ENCODE data around the gene MOV10L1. TPM values are rescaled to one million over a fixed set of nuclear protein-coding genes. Genes with fewer than 3 reads are reported as not detected.
A peak's percentile ranks its signal among the peaks of the same experiment; 100 is the strongest.

MOV10L1 gene
- total and polyA plus RNA-seq, 2 donors (not counting 1 experiment from before 2014, with no cell fraction given), result 0.03 to 0.83 TPM

DNA sequence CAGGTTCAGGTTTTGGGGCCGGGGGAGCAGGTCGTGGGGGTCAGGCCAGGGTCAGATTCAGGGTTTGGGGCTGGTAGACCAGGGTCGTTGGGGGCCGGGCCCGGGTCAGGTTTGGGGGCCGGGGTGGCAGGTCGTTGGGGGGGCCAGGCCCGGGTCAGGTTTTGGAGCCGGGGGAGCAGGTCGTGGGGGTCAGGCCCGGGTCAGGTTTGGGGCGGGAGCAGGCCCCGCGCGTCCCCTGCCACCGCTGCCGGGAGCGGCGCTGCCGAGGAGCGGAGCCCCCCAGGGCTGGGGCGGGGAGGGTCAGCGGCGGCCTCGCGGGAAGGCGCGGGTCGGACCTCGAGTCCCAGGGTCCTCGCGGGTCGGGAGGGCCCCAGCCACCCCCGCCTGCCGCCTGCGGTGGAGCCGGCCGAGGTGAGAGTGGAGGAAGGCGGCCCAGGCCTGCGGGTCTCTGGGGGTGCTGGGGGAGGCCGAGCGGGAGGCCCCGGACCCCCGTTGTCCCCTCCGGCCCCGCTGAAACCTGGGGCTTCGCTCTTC, 96.4 kb downstream of the MOV10L1 start:
- no peak for DNase-seq (ENCODE audit: low read depth in 2 of 2)
- H3K4me3 ChIP-seq (replicated peaks in 1 of 4; ENCODE audit: control extremely low read depth in 1 of 4, insufficient read depth in 1 of 4, low read depth in 3 of 4, low read length in 4 of 4), result peak overlapping the region; percentile 45 to 68 (median 61)
- peak overlapping the region; percentile 38 for H3K27ac ChIP-seq (ENCODE audit: insufficient read depth, low read length)
- H3K4me2 ChIP-seq (ENCODE audit: extremely low read depth, insufficient read depth, low read length), result peak overlapping the region; percentile 83
- H4K20me1 ChIP-seq (ENCODE audit: control insufficient read depth, extremely low read depth, insufficient read depth, low read length), result no peaks in the 10 kb centered on the region
- no peaks in the 10 kb centered on the region for H3K27me3 ChIP-seq (ENCODE audit: control insufficient read depth, insufficient read depth, low read length)
- peaks cover 5% of the 10 kb centered on the region for H3K36me3 ChIP-seq (ENCODE audit: control insufficient read depth, insufficient read depth, low read length)
- H3K79me2 ChIP-seq (ENCODE audit: control insufficient read depth, insufficient read depth, low read length), result peaks cover 30% of the 10 kb centered on the region
- TF ChIP-seq, protein P1, sequence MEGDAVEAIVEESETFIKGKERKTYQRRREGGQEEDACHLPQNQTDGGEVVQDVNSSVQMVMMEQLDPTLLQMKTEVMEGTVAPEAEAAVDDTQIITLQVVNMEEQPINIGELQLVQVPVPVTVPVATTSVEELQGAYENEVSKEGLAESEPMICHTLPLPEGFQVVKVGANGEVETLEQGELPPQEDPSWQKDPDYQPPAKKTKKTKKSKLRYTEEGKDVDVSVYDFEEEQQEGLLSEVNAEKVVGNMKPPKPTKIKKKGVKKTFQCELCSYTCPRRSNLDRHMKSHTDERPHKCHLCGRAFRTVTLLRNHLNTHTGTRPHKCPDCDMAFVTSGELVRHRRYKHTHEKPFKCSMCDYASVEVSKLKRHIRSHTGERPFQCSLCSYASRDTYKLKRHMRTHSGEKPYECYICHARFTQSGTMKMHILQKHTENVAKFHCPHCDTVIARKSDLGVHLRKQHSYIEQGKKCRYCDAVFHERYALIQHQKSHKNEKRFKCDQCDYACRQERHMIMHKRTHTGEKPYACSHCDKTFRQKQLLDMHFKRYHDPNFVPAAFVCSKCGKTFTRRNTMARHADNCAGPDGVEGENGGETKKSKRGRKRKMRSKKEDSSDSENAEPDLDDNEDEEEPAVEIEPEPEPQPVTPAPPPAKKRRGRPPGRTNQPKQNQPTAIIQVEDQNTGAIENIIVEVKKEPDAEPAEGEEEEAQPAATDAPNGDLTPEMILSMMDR (conservative IDR thresholded peaks at IDR 0.05 in 1 of 2, IDR thresholded peaks at IDR 0.05 in 1 of 2; ENCODE audit: low read depth in 1 of 2, low read length in 2 of 2), result no peak
- no peak overlapping the region for H2AFZ ChIP-seq (ENCODE audit: low read length)
- no peaks in the 10 kb centered on the region for H3K9me3 ChIP-seq (ENCODE audit: control insufficient read depth, insufficient read depth, low read depth, low read length)
- H3K4me1 ChIP-seq (ENCODE audit: control insufficient read depth, extremely low read depth, insufficient read depth, low read length), result peaks cover 17% of the 10 kb centered on the region
- H3K9ac ChIP-seq (ENCODE audit: insufficient read depth, low read length), result peak overlapping the region; percentile 65

DNA sequence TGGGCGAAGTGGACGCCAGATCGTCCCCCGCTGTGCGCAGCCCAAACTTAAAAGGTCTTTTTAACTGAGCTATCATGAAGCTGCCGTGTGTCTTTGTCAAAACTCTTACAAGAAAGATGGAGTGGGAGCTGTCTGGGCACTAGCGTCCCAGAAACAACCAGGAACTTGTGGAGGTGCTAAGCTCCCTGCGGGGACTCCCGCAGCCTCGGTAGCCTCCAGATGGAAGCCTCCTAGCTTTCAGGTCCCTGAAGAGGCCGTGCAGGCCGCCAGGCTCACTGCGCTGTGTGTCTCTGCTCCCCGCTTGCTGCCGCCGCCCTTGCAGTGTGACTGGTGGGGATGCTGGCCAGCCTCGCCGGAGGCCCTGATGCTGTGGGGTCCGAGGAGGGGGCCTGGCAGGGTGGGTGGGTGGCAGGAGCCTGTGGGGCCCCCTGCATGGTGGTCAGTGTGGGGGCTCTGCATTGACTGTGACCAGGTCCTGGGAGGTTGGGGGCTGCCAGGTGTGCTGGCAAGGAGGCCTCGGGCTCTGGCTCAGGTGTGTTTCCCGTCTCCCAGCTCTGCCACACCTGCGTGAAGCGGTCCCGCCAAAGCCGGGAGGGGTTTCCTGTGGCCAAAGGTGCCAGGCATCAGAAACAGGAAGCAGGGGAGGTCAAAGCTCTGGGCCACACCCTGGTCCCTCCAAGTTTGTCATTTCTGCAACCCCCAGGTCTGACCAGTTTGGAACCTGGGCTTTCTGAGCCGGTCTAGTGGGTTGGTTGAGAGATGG, 97.1 kb downstream of the MOV10L1 start:
- peaks cover 17% of the 10 kb centered on the region for H3K4me1 ChIP-seq (ENCODE audit: control insufficient read depth, extremely low read depth, insufficient read depth, low read length)
- peak overlapping the region; percentile 83 for H3K4me2 ChIP-seq (ENCODE audit: extremely low read depth, insufficient read depth, low read length)
- H3K36me3 ChIP-seq (ENCODE audit: control insufficient read depth, insufficient read depth, low read length), result peaks cover 5% of the 10 kb centered on the region
- peak overlapping the region; percentile 30 for H3K9ac ChIP-seq (ENCODE audit: insufficient read depth, low read length)
- no peak overlapping the region for H2AFZ ChIP-seq (ENCODE audit: low read length)
- H3K27ac ChIP-seq (ENCODE audit: insufficient read depth, low read length), result no peak overlapping the region
- H4K20me1 ChIP-seq (ENCODE audit: control insufficient read depth, extremely low read depth, insufficient read depth, low read length), result no peaks in the 10 kb centered on the region
- peak in 1 of 2 donors; percentile 19 for DNase-seq (ENCODE audit: low read depth in 2 of 2)
- H3K9me3 ChIP-seq (ENCODE audit: control insufficient read depth, insufficient read depth, low read depth, low read length), result no peaks in the 10 kb centered on the region
- H3K27me3 ChIP-seq (ENCODE audit: control insufficient read depth, insufficient read depth, low read length), result no peaks in the 10 kb centered on the region
- H3K79me2 ChIP-seq (ENCODE audit: control insufficient read depth, insufficient read depth, low read length), result peaks cover 37% of the 10 kb centered on the region
- no peak for TF ChIP-seq EZH2 (IDR thresholded peaks at IDR 0.05; ENCODE audit: low read length, missing control alignments)
- TF ChIP-seq, protein P1 (conservative IDR thresholded peaks at IDR 0.05 in 1 of 2, IDR thresholded peaks at IDR 0.05 in 1 of 2; ENCODE audit: low read depth in 1 of 2, low read length in 2 of 2), result no peak
- peak overlapping the region; percentile 45 to 68 (median 61) for H3K4me3 ChIP-seq (replicated peaks in 1 of 4; ENCODE audit: control extremely low read depth in 1 of 4, insufficient read depth in 1 of 4, low read depth in 3 of 4, low read length in 4 of 4)

DNA sequence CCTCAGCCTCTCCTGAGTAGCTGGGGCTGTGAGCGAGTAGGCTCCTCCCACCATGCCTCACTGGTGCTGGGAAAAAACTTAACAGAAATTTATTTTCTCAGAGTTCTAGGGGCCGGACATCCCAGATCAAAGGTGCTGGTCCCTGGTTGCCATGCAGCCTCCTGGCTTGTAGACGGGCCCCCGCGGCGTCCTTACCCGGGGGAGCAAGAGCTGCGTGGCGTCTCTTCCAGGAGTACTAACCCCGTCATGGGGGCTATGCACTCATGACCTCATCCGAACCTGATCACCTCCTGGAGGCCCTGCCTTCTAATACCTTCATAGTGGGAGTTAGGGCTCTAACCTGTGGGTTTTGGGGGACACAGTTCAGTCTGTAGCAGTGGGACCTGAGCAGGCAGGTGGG, 98.5 kb downstream of the MOV10L1 start:
- Histone ChIP-seq H3K36me3 (ENCODE audit: control insufficient read depth, insufficient read depth, low read length) (peaks cover 7% of the 10 kb centered on the region), H3K27ac (ENCODE audit: insufficient read depth, low read length) (no peak overlapping the region), H2AFZ (ENCODE audit: low read length) (no peak overlapping the region), H3K79me2 (ENCODE audit: control insufficient read depth, insufficient read depth, low read length) (peaks cover 46% of the 10 kb centered on the region), H3K4me1 (ENCODE audit: control insufficient read depth, extremely low read depth, insufficient read depth, low read length) (peaks cover 17% of the 10 kb centered on the region), H3K27me3 (ENCODE audit: control insufficient read depth, insufficient read depth, low read length) (no peaks in the 10 kb centered on the region), H3K9ac (ENCODE audit: insufficient read depth, low read length) (no peak overlapping the region), H3K4me3 (replicated peaks in 1 of 4; ENCODE audit: control extremely low read depth in 1 of 4, insufficient read depth in 1 of 4, low read depth in 3 of 4, low read length in 4 of 4) (no peak overlapping the region), H4K20me1 (ENCODE audit: control insufficient read depth, extremely low read depth, insufficient read depth, low read length) (no peaks in the 10 kb centered on the region), H3K9me3 (ENCODE audit: control insufficient read depth, insufficient read depth, low read depth, low read length) (no peaks in the 10 kb centered on the region), H3K4me2 (ENCODE audit: extremely low read depth, insufficient read depth, low read length) (no peak overlapping the region)
- no peak for TF ChIP-seq EZH2 (IDR thresholded peaks at IDR 0.05; ENCODE audit: low read length, missing control alignments)
- TF ChIP-seq, protein P1 (conservative IDR thresholded peaks at IDR 0.05 in 1 of 2, IDR thresholded peaks at IDR 0.05 in 1 of 2; ENCODE audit: low read depth in 1 of 2, low read length in 2 of 2), result no peak
- DNase-seq (ENCODE audit: low read depth in 2 of 2), result no peak

Measured in fibroblast of lung (primary cell).